Lower leg skin (tissue), 3 donors: Measurements from ENCODE around the gene CTNNA2.

Experiments used
- POLR2A ChIP-seq, 2 donors: fragments of 450-650 bp; IDR thresholded peaks; one replicate each; pipeline ENCODE4 v1.6.1; 2016 to 2017; ENCODE audit warnings: antibody characterized with exemption in 2 of 2, mild to moderate bottlenecking in 1 of 2, moderate library complexity in 1 of 2
- TF ChIP-seq, protein P1 (sequence below), 3 donors: fragments of 450-650 bp; IDR thresholded peaks; one replicate each; pipeline ENCODE4 v1.5.1; 2016; ENCODE audit warnings: antibody characterized with exemption in 3 of 3, mild to moderate bottlenecking in 3 of 3, moderate library complexity in 2 of 3

DNA sequence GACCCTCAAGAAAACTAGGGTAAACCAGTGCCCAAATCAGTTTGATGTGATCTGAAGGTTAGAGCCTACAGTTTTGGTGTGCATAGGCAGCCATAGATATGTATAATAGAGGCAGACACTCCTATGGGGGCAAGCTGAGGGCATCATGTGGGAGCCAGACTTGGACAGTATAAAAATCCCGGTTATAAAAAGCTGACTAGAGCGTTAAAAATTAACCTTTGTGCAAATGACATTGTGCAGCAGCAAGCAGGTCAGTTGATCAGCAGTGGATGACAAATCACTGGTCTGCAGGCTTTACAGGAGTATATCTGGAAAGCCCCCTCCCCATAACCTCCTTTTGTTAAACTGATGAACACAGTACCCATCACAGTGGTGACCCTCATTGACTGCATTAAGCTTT is 107.8 kb downstream of the CTNNA2 start:
- TF ChIP-seq, protein P1, sequence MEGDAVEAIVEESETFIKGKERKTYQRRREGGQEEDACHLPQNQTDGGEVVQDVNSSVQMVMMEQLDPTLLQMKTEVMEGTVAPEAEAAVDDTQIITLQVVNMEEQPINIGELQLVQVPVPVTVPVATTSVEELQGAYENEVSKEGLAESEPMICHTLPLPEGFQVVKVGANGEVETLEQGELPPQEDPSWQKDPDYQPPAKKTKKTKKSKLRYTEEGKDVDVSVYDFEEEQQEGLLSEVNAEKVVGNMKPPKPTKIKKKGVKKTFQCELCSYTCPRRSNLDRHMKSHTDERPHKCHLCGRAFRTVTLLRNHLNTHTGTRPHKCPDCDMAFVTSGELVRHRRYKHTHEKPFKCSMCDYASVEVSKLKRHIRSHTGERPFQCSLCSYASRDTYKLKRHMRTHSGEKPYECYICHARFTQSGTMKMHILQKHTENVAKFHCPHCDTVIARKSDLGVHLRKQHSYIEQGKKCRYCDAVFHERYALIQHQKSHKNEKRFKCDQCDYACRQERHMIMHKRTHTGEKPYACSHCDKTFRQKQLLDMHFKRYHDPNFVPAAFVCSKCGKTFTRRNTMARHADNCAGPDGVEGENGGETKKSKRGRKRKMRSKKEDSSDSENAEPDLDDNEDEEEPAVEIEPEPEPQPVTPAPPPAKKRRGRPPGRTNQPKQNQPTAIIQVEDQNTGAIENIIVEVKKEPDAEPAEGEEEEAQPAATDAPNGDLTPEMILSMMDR (IDR thresholded peaks at IDR 0.05) = no peak
- TF ChIP-seq POLR2A (IDR thresholded peaks at IDR 0.05) = no peak
